Uterus (tissue), 4 donors: Measurements from ENCODE around the gene BDKRB1. TPM values are rescaled to one million over a fixed set of nuclear protein-coding genes. Genes with fewer than 3 reads are reported as not detected.

Experiments
- DNase-seq, 2 donors: peaks; one replicate each; pipeline ENCODE4 v3.0.0-alpha.2; 2019 to 2020
- H3K27ac ChIP-seq, 2 donors: fragments of 200-600 bp; sonication (generic); 1 replicate in 1 of 2; 2 replicates in 1 of 2; pipeline ENCODE4 v1.5.1; 2016 to 2018
- H3K27me3 ChIP-seq, 2 donors: fragments of 200-600 bp; sonication (generic); one replicate each; pipeline ENCODE4 v1.5.1; 2018 to 2019; ENCODE audit warnings: control low read depth in 1 of 2
- H3K36me3 ChIP-seq, 2 donors: fragments of 200-600 bp; sonication (generic); one replicate each; pipeline ENCODE4 v1.5.1; 2019; ENCODE audit warnings: control low read depth in 1 of 2
- H3K4me1 ChIP-seq, 2 donors: fragments of 200-600 bp; sonication (generic); one replicate each; pipeline ENCODE4 v1.5.1; 2018 to 2019; ENCODE audit warnings: control low read depth in 1 of 2
- H3K4me3 ChIP-seq, 2 donors: fragments of 200-600 bp; sonication (generic); 1 replicate in 1 of 2; 2 replicates in 1 of 2; pipeline ENCODE4 v1.5.1; 2018 to 2019; ENCODE audit warnings: mild to moderate bottlenecking in 1 of 2
- H3K9me3 ChIP-seq, 2 donors: fragments of 200-600 bp; sonication (generic); one replicate each; pipeline ENCODE4 v1.5.1; 2019; ENCODE audit warnings: control low read depth in 1 of 2
- CTCF ChIP-seq, 4 experiments: fragments of 200-600 bp in 2 of 4; fragments of 450-650 bp in 2 of 4; sonication (generic) in 2 of 4; IDR thresholded peaks; one replicate each; pipeline ENCODE4 v1.5.1; 2016 to 2019; ENCODE audit warnings: antibody characterized with exemption in 4 of 4, mild to moderate bottlenecking in 2 of 4, moderate library complexity in 1 of 4
- POLR2A ChIP-seq, 2 donors: fragments of 450-650 bp; IDR thresholded peaks; one replicate each; pipeline ENCODE4 v1.6.1; 2016; ENCODE audit warnings: antibody characterized with exemption in 2 of 2, mild to moderate bottlenecking in 1 of 2, moderate library complexity in 1 of 2
- intact Hi-C: fragments of 100-400 bp; cut with DNase I; formaldehyde crosslinking; loops from one replicate; pipeline ENCODE4 v1.15.1; 2023; ENCODE audit warnings: low total_unique reads
- total RNA-seq, 4 donors: library from RNA; depleted of rRNA in 3 of 4; stranded (reverse); fragments of >200 nt in 3 of 4; gene quantifications; one replicate each; pipeline versions ENCODE4 v1.1.0 to v1.2.4, GENCODE V29; 2014 to 2023
- donor health status: DM: yes; HTN: yes; CAD: no.

Gene BDKRB1
- total RNA-seq, 4 donors from 2014 or later = 0.83 to 3.7 TPM; not detected in 2

GRCh38 chr14:96267916-96268315 lies 11.9 kb downstream of the BDKRB1 start:
- no peak for DNase-seq
- Histone ChIP-seq H3K36me3 (no peaks in the 10 kb centered on the region), H3K27me3 (no peaks in the 10 kb centered on the region), H3K4me3 (no peak overlapping the region), H3K27ac (peak overlapping the region in 1 of 2 donors; percentile 74), H3K4me1 (peaks cover 0 to 6% of the 10 kb centered on the region in 2 donors), H3K9me3 (no peaks in the 10 kb centered on the region)
- no peak for TF ChIP-seq CTCF (IDR thresholded peaks at IDR 0.05)
- no peak for TF ChIP-seq POLR2A (IDR thresholded peaks at IDR 0.05)
- intact Hi-C loops = no loop called here

GRCh38 chr14:96268431-96269358 lies 12.7 kb downstream of the BDKRB1 start:
- Histone ChIP-seq H3K4me1 (peaks cover 0 to 6% of the 10 kb centered on the region in 2 donors), H3K27me3 (no peaks in the 10 kb centered on the region), H3K9me3 (no peaks in the 10 kb centered on the region), H3K36me3 (no peaks in the 10 kb centered on the region), H3K4me3 (no peak overlapping the region), H3K27ac (peak overlapping the region; percentile 74 to 76)
- intact Hi-C loops = no loop called here
- TF ChIP-seq POLR2A (IDR thresholded peaks at IDR 0.05) (no peak), CTCF (IDR thresholded peaks at IDR 0.05) (no peak)
- peak; percentile 80 to 87 for DNase-seq

GRCh38 chr14:96269359-96269710 lies 13.3 kb downstream of the BDKRB1 start:
- no peak for DNase-seq
- no peaks in the 10 kb centered on the region for H3K9me3 ChIP-seq
- peak overlapping the region; percentile 74 to 76 for H3K27ac ChIP-seq
- H3K36me3 ChIP-seq = no peaks in the 10 kb centered on the region
- TF ChIP-seq POLR2A (IDR thresholded peaks at IDR 0.05) (no peak), CTCF (IDR thresholded peaks at IDR 0.05) (no peak)
- no peak overlapping the region for H3K4me3 ChIP-seq
- H3K4me1 ChIP-seq = peaks cover 0 to 6% of the 10 kb centered on the region in 2 donors
- intact Hi-C loops = no loop called here
- H3K27me3 ChIP-seq = no peaks in the 10 kb centered on the region

- Histone ChIP-seq H3K4me1 (peaks cover 0 to 6% of the 10 kb centered on the region in 2 donors), H3K27me3 (no peaks in the 10 kb centered on the region), H3K4me3 (no peak overlapping the region), H3K9me3 (no peaks in the 10 kb centered on the region), H3K36me3 (no peaks in the 10 kb centered on the region), H3K27ac (no peak overlapping the region)
- intact Hi-C loops = no loop called here
- TF ChIP-seq CTCF (IDR thresholded peaks at IDR 0.05) (no peak), POLR2A (IDR thresholded peaks at IDR 0.05) (no peak)
- no peak for DNase-seq
Measured at GRCh38 chr14:96270565-96271420, 14.8 kb downstream of the BDKRB1 start.

- Histone ChIP-seq H3K27me3 (no peaks in the 10 kb centered on the region), H3K9me3 (no peaks in the 10 kb centered on the region), H3K27ac (no peak overlapping the region), H3K36me3 (no peaks in the 10 kb centered on the region), H3K4me3 (no peak overlapping the region), H3K4me1 (peaks cover 0 to 6% of the 10 kb centered on the region in 2 donors)
- intact Hi-C loops = no loop called here
- TF ChIP-seq POLR2A (IDR thresholded peaks at IDR 0.05) (no peak), CTCF (IDR thresholded peaks at IDR 0.05) (no peak)
- no peak for DNase-seq
Measured at GRCh38 chr14:96271421-96271762, 15.4 kb downstream of the BDKRB1 start.
